Suppressor macrophage treated with lipopolysaccharide for 4 hours (primary cell): ENCODE results near the gene IL12A.

Experiments used
- DNase-seq: peaks from one replicate; pipeline ENCODE4 v3.0.0-alpha.2; 2020

IL12A gene

DNA sequence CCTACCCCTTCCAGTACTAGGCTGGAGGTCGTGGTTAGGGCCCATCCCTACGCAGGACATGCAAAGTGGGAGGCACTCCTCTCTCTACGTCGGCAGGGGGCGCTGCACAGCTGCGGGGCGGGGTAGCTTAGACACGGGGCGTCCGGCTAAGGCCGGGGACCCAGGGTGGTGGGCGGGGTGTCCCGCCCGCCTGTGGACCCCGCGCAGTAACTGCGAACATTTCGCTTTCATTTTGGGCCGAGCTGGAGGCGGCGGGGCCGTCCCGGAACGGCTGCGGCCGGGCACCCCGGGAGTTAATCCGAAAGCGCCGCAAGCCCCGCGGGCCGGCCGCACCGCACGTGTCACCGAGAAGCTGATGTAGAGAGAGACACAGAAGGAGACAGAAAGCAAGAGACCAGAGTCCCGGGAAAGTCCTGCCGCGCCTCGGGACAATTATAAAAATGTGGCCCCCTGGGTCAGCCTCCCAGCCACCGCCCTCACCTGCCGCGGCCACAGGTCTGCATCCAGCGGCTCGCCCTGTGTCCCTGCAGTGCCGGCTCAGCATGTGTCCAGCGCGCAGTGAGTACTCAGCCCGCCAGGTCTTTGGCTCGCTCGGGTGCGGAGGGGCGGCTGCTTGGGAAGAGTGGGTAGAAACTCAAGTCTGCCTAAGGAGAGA, at the start of gene IL12A:
Gene IL12A (plus strand): TSS at position 219 of the 655 bp plus-strand sequence.
- DNase-seq = peak; percentile 93

- DNase-seq = peak; percentile 31
Measured at GRCh38 chr3:159941038-159942000, 47.3 kb upstream of the IL12A start.

GRCh38 chr3:159944781-159945180, 43.9 kb upstream of the IL12A start:
- DNase-seq = peak; percentile 69

- no peak for DNase-seq
Measured at GRCh38 chr3:159945930-159946329, 42.7 kb upstream of the IL12A start.

- no peak for DNase-seq
Measured at GRCh38 chr3:159947220-159947619, 41.4 kb upstream of the IL12A start.

DNA sequence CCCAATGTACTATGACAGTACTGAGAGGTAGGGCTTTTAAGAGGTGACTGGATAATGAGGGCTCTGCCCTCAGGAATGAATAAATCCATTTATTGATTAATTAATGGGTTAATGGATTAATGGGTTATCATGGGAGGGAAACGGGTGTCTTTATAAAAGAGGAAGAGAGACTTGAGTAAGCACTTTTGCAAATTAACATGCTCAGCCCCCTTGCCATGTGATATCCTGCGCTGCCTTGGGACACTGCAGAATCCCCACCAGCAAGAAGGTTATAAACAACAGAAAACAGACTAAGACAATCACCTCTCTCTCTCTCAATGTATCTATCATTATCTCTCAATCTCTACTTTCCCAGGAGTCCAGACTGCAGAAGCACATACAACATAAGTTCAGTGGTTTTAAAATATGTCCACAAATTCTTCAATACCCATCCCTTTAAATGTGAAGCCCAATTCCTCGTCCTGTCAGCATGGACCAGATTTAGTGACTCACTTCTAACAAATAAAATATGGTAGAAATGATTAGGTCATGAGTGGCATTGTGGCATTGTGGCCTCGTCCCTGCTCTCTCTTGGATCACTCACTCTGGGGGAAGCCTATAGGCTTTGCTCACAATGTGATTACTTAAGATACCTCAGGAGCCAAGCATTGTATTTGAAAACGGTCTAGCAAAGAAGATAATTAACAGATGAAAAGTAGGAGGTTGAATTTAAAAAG, 40.0 kb upstream of the IL12A start:
- peak; percentile 37 for DNase-seq

DNA sequence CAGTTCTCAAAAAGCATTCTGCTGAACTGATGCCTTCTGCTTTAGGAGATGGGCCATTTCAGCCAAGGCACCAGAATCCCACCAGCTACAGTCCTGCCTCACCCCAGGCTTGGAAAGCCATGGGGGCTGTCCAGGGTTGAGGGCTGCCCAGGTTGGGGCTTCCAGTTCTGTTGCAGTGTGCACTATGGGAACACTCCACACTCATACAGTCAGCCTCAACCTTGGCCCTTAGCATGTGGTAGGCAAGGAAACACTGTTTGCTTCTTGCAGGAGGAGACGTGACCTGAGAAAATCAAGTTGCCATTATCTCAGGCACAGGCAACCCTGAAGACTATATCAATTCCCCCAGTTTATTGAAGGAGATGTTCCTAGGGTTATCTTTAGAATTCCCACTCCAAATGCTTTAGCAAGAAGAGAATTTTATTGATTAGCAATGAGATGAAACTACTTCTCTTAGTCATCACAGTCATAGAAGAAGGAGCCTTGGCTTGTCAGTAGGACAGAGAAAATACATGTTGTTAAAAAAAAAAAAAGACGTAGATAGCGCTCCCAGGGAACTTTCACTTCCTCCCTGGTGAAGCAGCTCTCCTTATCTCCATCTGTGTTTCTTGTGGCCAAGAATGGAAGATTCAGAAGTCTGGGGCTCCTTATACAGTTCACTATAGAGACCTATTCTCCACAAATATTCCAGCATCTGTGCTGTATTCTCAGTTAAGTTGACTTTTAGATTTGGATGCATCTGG, 38.3 kb upstream of the IL12A start:
- no peak for DNase-seq

DNA sequence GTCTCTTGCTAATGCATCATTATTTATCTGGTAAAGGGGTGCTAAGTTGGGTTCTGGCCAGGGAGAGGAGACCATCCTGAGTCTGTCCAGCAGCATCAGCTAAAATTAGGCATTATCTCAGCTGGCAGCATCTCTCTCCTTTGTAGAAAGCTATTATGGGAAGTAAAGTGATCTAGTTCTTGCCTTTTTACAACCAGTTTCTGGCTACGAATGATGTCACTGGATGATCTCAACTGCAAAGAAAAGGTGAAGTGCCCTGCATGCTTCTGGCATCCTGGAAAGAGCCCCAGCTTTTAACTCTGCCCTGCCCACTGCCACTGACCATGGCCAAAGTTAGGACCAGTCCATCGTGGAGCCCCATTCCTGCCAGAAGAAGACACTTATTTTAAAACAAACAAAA, 37.1 kb upstream of the IL12A start:
- peak; percentile 33 for DNase-seq

- DNase-seq = peak; percentile 51
Measured at GRCh38 chr3:159953325-159954085, 35.1 kb upstream of the IL12A start.

- no peak for DNase-seq
Measured at GRCh38 chr3:159960188-159961148, 28.2 kb upstream of the IL12A start.

- peak; percentile 77 for DNase-seq
Measured at GRCh38 chr3:159964166-159964973, 24.3 kb upstream of the IL12A start.

DNA sequence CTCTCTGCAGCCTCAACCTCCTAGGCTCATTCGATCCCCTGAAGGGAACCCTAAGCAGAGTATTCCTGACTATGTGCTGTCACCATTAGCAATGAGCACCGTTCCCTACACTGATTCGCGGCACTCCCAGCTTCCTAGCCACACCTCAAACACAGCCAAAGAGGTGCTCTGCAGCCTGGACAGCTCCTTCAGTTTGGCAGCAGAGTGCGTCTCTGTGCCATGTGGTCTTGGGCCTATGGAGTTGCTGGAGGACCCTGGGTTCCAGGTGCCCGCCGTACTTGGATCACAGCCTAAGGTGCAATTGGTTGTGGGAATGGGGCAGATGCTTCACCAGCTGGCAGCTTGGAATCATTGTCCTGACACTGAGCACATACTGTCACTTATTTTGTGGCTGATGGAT, 17.3 kb upstream of the IL12A start:
- DNase-seq = no peak

GRCh38 chr3:159977295-159977694, 11.3 kb upstream of the IL12A start:
- DNase-seq = no peak

- DNase-seq = no peak
Measured at GRCh38 chr3:159978353-159978752, 10.3 kb upstream of the IL12A start.

DNA sequence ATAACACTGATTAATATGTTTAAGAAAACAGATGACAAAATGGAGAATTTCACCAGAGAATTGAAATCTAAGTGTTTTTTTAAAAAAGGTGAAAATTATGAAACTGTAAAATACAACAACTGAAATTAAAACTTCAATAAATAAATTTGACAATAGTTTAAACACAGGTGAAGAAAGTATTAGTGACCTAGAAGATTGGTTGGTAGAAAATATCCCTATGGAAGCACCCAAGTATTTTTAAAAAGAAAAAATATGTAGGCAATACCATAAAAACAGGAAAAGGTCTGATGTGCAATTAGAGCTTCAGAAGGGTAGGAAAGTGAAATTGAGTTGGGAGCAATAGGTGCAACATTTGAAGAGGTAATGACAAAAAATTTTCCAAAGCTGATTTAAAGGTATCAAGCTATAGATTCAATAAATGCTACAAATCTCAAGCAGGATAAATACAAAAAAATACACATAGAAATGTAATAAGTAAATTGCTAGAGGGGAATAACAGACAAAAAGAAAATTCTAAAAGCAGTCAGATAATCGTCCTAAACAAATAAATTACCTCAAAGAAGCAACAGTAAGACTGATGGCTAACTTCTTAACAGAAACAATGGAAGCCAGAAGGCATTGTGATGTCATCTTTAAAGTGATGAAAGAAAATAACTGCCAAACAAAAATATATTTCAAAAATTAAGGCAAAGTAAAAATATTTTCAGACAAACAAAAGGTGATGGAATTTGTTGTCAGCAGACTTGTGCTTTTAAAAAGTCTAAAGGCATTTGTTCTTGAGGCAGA, 9.5 kb upstream of the IL12A start:
- DNase-seq = no peak

DNA sequence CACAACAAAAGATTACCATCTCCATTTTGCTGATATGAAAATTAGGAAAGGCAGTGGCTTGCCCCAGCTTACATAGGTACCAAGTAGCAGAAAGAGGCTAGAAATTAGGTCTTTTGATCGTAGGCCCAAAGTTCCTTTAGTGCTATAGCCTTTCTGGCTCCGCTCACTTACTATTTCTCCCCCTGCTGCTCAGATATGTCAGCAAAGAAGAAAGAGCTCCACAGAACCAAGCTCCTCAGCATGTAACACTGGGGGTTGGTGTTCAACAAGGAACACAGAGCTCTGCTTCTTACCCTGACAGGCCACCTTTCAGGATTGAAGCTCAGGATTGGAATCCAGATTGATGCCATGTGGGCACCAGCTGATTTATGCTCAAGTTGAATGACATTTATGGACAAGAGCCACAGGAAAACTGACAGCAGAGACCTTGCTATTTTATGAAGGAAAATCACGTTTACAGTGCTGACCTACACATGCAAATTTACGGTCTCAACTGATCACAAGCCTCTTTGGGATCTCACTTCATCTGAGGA, 6.1 kb upstream of the IL12A start:
- DNase-seq = no peak

DNA sequence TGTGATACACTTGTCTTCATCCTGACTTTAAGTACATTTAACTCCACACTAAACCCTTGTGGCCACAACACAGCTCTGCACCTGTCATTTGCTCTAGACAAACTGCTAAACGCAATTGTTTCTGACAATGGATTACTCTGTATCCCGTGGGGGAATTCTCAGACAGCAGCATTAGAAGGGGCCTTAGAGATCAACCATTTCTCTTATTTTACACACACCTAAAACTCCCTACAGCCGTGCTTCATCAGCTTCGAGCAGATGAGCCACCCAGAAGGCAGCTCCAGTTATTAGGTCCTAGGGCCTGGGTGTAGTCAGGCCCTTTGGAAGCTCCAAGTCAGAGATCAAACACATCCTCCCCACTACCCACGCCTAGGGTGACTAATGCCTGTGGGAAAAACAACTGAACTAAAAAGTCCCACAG, 1.3 kb upstream of the IL12A start:
- peak; percentile 73 for DNase-seq

GRCh38 chr3:159989973-159990846, 1.6 kb downstream of the IL12A start:
- DNase-seq = no peak
